Thyroid gland (tissue), 4 donors: ENCODE measurements around the gene HS6ST2. TPM values are rescaled to one million over a fixed set of nuclear protein-coding genes. Genes with fewer than 3 reads are reported as not detected.
"Not testable (repeated sequence)": the region's sequence is repeated elsewhere in the genome, so short reads cannot be mapped to it uniquely, and the experiment has no call there.

Source experiments
- DNase-seq, 2 donors: peaks; one replicate each; pipeline ENCODE4 v3.0.0-alpha.2; 2019
- H3K27ac ChIP-seq, 3 donors: fragments of 200-600 bp; sonication (generic); 1 replicate in 2 of 3; 2 replicates in 1 of 3; pipeline ENCODE4 v1.5.1; 2016 to 2019; ENCODE audit warnings: mild to moderate bottlenecking in 1 of 3, moderate library complexity in 1 of 3
- H3K27me3 ChIP-seq: fragments of 200-600 bp; sonication (generic); one replicate; pipeline ENCODE4 v1.5.1; 2019
- H3K36me3 ChIP-seq, 2 donors: fragments of 200-600 bp; sonication (generic); one replicate each; pipeline ENCODE4 v1.5.1; 2016 to 2019
- H3K4me1 ChIP-seq, 2 donors: fragments of 200-600 bp; sonication (generic); one replicate each; pipeline ENCODE4 v1.5.1; 2017 to 2019
- H3K4me3 ChIP-seq, 3 donors: fragments of 200-600 bp; sonication (generic); replicated peaks in 1 of 3; 1 replicate in 2 of 3; 2 replicates in 1 of 3; pipeline ENCODE4 v1.5.1; 2016; ENCODE audit warnings: mild to moderate bottlenecking in 1 of 3
- H3K9me3 ChIP-seq: fragments of 200-600 bp; sonication (generic); one replicate; pipeline ENCODE4 v1.5.1; 2017
- CTCF ChIP-seq, 6 experiments: fragments of 200-600 bp in 3 of 6; fragments of 450-650 bp in 3 of 6; sonication (generic) in 3 of 6; IDR thresholded peaks; one replicate each; pipeline ENCODE4 v1.5.1; 2016 to 2019; ENCODE audit warnings: antibody characterized with exemption in 6 of 6, mild to moderate bottlenecking in 2 of 6, inconsistent platforms in 1 of 6, moderate library complexity in 1 of 6
- POLR2A ChIP-seq, 2 donors: fragments of 450-650 bp; IDR thresholded peaks; one replicate each; pipeline ENCODE4 v1.6.1; 2017; ENCODE audit warnings: antibody characterized with exemption in 2 of 2, mild to moderate bottlenecking in 2 of 2, moderate library complexity in 1 of 2
- WGBS, 2 donors: methylation state at CpG; one replicate each; pipeline ENCODE4 v1.1.5; 2017; 5-methylcytosine and 5-hydroxymethylcytosine counted together
- intact Hi-C: fragments of 100-400 bp; cut with DNase I; formaldehyde crosslinking; loops from one replicate; pipeline ENCODE4 v1.15.1; 2023
- total RNA-seq, 4 donors: library from RNA; depleted of rRNA; stranded (reverse); fragments of >200 nt; gene quantifications; one replicate each; pipeline ENCODE4 v1.2.3, GENCODE V29; 2016

HS6ST2 gene
- total RNA-seq, 4 donors from 2014 or later: 0.11 to 0.78 (median 0.38) TPM; not detected in 1

- H3K4me1 ChIP-seq: peaks cover 0 to 18% of the 10 kb centered on the region in 2 donors
- 2 to 7% methylated on average over 2 to 15 of the region's 83 CpGs for WGBS, 2 donors
- no peak for DNase-seq
- H3K27me3 ChIP-seq: peaks cover 9% of the 10 kb centered on the region
- H3K27ac ChIP-seq: no peak overlapping the region
- no peaks in the 10 kb centered on the region for H3K9me3 ChIP-seq
- intact Hi-C loops: no loop called here
- H3K4me3 ChIP-seq: peak overlapping the region in 1 of 3 donors; percentile 14
- no peaks in the 10 kb centered on the region for H3K36me3 ChIP-seq
- TF ChIP-seq CTCF (IDR thresholded peaks at IDR 0.05): no peak
- no peak for TF ChIP-seq POLR2A (IDR thresholded peaks at IDR 0.05)
Measured at GRCh38 chrX:132956421-132957210, 1.8 kb downstream of the HS6ST2 start.

- no peaks in the 10 kb centered on the region for H3K36me3 ChIP-seq
- H3K4me1 ChIP-seq: peaks cover 0 to 18% of the 10 kb centered on the region in 2 donors
- no peak overlapping the region for H3K4me3 ChIP-seq
- TF ChIP-seq CTCF (IDR thresholded peaks at IDR 0.05) (no peak), POLR2A (IDR thresholded peaks at IDR 0.05) (no peak)
- WGBS, 2 donors: 49 to 70% methylated on average over 3 to 4 of the region's 11 CpGs
- intact Hi-C loops: no loop called here
- no peak overlapping the region for H3K27ac ChIP-seq
- no peak for DNase-seq
- H3K9me3 ChIP-seq: no peaks in the 10 kb centered on the region
- peaks cover 9% of the 10 kb centered on the region for H3K27me3 ChIP-seq
Measured at GRCh38 chrX:132955690-132956089, 2.7 kb downstream of the HS6ST2 start.

GRCh38 chrX:132954323-132954722 lies 4.1 kb downstream of the HS6ST2 start:
- peaks cover 0 to 18% of the 10 kb centered on the region in 2 donors for H3K4me1 ChIP-seq
- no peaks in the 10 kb centered on the region for H3K9me3 ChIP-seq
- H3K27me3 ChIP-seq: peaks cover 9% of the 10 kb centered on the region
- WGBS, 2 donors: 89 to 90% methylated on average over 3 of the region's 3 CpGs
- DNase-seq: no peak
- intact Hi-C loops: no loop called here
- no peak overlapping the region for H3K27ac ChIP-seq
- TF ChIP-seq CTCF (IDR thresholded peaks at IDR 0.05) (no peak), POLR2A (IDR thresholded peaks at IDR 0.05) (no peak)
- no peaks in the 10 kb centered on the region for H3K36me3 ChIP-seq
- no peak overlapping the region for H3K4me3 ChIP-seq

GRCh38 chrX:132953354-132953753 lies 5.1 kb downstream of the HS6ST2 start:
- peaks cover 0 to 16% of the 10 kb centered on the region in 2 donors for H3K4me1 ChIP-seq
- no peaks in the 10 kb centered on the region for H3K36me3 ChIP-seq
- intact Hi-C loops: no loop called here
- peaks cover 9% of the 10 kb centered on the region for H3K27me3 ChIP-seq
- no peak overlapping the region for H3K4me3 ChIP-seq
- H3K9me3 ChIP-seq: no peaks in the 10 kb centered on the region
- WGBS, 2 donors: 93 to 95% methylated on average over 5 to 7 of the region's 7 CpGs
- no peak for DNase-seq
- no peak overlapping the region for H3K27ac ChIP-seq
- TF ChIP-seq POLR2A (IDR thresholded peaks at IDR 0.05) (no peak), CTCF (IDR thresholded peaks at IDR 0.05) (no peak)

- intact Hi-C loops: no loop called here
Measured at GRCh38 chrX:132948648-132949260, 9.7 kb downstream of the HS6ST2 start.

GRCh38 chrX:132945055-132945599 lies 13.3 kb downstream of the HS6ST2 start:
- H3K4me3 ChIP-seq, DNase-seq, H3K9me3 ChIP-seq, H3K27me3 ChIP-seq, H3K27ac ChIP-seq, H3K36me3 ChIP-seq, intact Hi-C loops, H3K4me1 ChIP-seq: not testable (repeated sequence)
- WGBS, 2 donors: 88 to 95% methylated on average over 3 to 4 of the region's 4 CpGs

More at GRCh38 chrX:132948648-132949260, 9.7 kb downstream of the HS6ST2 start:
- WGBS, 2 donors: 60 to 70% methylated on average over 4 of the region's 4 CpGs
- Histone ChIP-seq H3K4me1 (no peaks in the 10 kb centered on the region), H3K27ac (no peak overlapping the region), H3K9me3 (no peaks in the 10 kb centered on the region), H3K36me3 (no peaks in the 10 kb centered on the region), H3K4me3 (no peak overlapping the region), H3K27me3 (no peaks in the 10 kb centered on the region)
- DNase-seq: no peak
- TF ChIP-seq CTCF (IDR thresholded peaks at IDR 0.05): no peak
- no peak for TF ChIP-seq POLR2A (IDR thresholded peaks at IDR 0.05)
